GM19463 (cell line): ENCODE data around the gene KLHL22.
"Not testable (repeated sequence)": the region's sequence is repeated elsewhere in the genome, so short reads cannot be mapped to it uniquely, and the experiment has no call there.

ENCODE experiments used
- ATAC-seq: cut with Tn5 transposase; IDR thresholded peaks from one replicate; pipeline ENCODE4 v1.9.1; 2021; ENCODE audit warnings: mild to moderate bottlenecking, moderate library complexity; ENCODE audit not compliant: unreplicated experiment

Gene KLHL22, protein sequence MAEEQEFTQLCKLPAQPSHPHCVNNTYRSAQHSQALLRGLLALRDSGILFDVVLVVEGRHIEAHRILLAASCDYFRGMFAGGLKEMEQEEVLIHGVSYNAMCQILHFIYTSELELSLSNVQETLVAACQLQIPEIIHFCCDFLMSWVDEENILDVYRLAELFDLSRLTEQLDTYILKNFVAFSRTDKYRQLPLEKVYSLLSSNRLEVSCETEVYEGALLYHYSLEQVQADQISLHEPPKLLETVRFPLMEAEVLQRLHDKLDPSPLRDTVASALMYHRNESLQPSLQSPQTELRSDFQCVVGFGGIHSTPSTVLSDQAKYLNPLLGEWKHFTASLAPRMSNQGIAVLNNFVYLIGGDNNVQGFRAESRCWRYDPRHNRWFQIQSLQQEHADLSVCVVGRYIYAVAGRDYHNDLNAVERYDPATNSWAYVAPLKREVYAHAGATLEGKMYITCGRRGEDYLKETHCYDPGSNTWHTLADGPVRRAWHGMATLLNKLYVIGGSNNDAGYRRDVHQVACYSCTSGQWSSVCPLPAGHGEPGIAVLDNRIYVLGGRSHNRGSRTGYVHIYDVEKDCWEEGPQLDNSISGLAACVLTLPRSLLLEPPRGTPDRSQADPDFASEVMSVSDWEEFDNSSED

GRCh38 chr22:20494978-20495860 is at the start of gene KLHL22:
Gene KLHL22, minus strand, starts transcription at chr22:20495795. Its CDS starts 6,584 bp downstream, at chr22:20489211.
- peak; percentile 38 for ATAC-seq

GRCh38 chr22:20545318-20545634 is 49.7 kb upstream of the KLHL22 start:
- ATAC-seq, result not testable (repeated sequence)

DNA sequence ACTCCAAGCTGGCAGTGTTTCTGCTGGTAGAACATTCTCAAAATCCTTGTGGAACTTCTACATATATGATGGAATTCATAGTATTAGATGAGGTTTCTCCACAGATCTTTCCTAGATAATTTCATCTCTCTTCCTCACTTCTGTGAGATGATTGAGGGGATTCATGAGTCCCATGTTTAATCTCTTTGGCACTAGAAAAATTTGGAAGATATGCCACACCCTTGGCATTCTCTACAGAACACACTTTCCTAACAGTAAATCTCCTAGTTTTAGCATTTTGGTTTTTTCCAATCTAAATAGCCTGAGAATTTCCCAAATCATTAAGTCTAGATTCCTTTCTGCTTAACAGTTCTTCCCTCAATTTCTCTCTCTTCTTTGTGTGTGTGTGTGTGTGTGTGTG is 47.1 kb upstream of the KLHL22 start:
- ATAC-seq, result no peak

DNA sequence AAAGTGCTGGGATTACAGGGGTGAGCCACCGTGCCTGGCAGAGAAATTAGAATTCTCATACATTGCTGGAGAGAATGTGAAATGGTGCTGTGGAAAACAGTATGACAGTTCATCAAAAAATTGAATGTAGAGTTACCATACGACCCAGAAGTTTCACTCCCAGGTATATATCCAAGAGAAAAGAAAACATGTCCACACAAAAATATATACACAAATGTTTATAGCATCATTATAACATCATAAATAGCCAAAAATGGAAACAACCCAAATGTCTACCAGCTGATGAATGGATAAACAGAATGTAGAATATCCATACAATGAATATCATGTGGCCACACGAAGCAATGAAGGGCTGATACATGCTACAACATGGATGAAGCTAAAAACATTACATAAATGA is 46.5 kb upstream of the KLHL22 start:
- ATAC-seq, result no peak

- not testable (repeated sequence) for ATAC-seq
Measured at GRCh38 chr22:20538875-20539274, 43.3 kb upstream of the KLHL22 start.

DNA sequence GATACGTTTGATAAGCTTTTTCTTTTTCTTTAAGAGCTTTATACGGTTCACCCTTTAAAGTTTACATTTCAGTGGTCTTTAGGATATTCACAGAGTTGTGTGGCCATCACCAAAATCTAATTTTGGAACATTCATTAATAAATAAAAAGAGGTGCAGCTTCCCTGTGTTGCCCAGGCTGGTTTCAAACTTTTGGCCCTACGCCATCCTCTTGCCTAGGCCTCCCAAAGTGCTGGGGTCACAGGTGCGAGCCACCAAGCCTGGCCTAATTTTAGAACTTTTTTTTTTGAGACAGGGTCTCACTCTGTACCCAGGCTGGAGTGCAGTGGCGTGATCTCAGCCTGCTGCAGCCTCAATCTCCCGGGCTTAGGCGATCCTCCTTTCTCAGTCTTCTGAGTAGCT is 42.4 kb upstream of the KLHL22 start:
- ATAC-seq, result no peak

GRCh38 chr22:20537325-20537756 is 41.7 kb upstream of the KLHL22 start:
- no peak for ATAC-seq

- no peak for ATAC-seq
Measured at GRCh38 chr22:20536590-20537324, 41.2 kb upstream of the KLHL22 start.

DNA sequence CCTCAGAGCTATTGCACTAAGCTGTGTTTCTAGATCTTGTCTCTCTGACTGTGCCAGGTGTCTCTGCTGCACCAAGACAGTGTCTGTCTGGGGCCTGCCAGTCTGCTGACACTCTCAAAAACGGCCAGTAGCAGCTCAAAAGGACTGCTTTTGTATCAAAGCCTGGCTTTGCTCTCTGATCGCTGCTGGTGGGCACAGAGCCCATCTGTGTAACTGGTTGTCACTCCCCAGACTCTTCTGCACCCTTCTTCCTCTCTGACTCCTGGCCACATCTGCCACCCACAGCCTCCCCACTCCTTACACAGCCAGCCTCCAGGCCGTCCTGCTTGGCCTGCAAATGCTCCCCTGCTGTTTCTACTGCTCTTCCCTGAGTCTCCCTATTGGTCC is 38.3 kb upstream of the KLHL22 start:
- ATAC-seq, result no peak

GRCh38 chr22:20533095-20533878 is 37.7 kb upstream of the KLHL22 start:
- ATAC-seq, result no peak

DNA sequence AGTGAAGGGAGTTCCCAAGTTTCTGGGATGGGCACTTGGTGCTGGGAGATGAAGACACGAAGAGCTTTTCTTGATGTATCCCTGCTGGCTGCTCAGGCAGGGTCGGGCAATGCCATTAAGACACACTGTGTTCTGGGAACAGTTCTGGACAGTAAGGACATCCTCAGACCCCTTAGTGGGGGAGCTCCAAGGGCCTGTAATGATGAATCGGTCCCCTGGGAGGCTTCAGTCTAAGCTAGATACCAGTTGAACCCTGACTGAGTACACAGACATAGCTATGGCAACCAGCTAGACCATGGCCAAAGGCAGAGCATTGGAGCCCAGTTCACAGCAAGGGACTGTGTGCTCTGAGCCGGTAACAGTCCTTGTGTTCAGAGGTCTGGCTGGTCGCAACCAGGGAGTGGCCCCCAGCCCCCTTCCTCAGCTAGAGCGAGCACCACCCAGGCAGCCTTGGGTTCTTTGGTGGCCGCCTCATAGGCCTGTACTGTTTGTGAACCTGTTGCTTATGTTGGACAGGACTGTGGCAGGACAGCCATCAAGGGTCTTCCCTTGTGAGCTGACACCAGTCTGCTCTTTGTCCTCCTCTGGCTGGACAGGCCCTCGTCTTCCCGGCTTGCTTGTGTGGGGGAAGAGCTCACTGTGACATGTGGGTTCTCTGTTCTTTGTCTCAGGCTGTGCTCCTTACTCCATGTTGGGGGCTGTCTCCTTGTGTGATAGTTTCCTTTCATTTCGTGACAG is 36.8 kb upstream of the KLHL22 start:
- no peak for ATAC-seq

DNA sequence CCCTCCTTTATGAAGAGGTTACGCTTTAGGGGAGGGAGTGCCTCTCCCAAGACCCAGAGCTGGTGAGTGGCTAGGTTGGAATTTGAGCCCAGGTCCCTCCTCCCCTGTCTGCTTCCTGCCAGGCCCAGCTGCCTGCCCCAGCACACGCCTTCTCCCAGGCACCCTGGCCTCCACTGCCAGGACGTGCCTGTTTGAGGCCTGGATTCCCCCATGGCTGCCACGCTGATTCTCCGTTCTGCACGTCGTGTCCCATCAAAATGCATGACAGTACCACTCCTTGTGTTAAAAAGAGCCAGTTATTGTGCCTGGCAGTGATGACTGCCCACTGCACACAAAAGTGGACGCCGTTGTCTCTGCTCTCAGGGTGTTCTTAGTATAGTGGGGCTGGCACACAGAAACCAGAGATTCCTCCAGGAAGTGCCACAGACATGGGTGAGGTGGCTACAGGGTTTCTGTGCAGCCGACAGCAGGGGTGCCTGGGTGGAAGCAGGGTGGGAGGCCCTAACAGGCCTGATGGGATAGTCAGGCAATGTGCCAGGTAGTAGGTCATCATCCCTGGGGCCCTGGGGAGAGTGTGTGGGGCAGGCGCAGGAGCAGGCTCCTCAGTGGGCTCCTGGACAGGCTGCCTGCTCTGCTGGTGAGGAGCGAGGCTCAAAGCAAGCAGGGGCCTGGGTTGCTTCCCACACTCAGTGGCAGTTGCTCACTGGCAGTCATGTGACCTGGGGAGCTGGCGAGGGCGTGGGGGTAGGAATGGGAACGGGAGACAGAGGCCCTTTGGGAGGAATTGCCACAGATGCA is 36.0 kb upstream of the KLHL22 start:
- ATAC-seq, result no peak

- no peak for ATAC-seq
Measured at GRCh38 chr22:20531154-20531403, 35.5 kb upstream of the KLHL22 start.

DNA sequence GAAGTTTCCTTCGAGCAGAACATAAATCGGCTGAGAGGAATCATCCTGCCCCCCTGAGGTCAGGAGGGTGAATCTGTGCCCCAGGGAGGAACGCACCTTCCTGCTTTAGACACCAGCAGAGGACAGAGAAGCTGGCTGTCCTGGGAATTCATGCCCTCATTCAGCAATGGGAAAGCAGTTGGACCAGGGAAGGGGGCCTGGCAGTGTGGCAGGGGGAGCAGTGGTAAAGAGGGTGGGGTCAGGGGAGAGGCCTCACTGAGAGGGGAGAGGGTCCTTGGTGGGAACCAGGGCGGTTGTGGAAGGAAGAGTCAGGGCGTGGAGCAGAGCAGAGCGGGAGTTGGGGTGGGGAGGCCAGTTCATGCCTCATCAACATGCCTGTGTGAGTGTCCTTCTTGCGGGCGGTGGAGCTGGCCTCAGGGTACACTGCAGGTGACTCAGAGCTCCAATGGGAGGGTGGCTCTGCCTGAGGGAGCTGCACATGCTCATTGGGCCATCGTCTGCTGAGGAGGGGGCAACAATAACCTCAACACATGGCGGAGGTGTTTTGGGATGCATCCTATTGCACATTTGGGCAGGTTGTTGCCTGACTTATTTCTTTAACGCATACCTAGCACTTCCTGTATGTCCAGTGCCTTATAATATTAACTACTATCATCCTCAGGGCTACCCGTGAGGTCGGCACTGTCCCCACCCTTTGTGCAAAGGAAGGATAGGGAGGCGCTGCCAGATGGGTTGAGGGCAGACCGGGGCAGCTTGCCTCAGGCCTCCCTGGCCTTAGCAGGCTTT is 35.0 kb upstream of the KLHL22 start:
- ATAC-seq, result no peak

GRCh38 chr22:20528405-20528978 is 32.9 kb upstream of the KLHL22 start:
- no peak for ATAC-seq

DNA sequence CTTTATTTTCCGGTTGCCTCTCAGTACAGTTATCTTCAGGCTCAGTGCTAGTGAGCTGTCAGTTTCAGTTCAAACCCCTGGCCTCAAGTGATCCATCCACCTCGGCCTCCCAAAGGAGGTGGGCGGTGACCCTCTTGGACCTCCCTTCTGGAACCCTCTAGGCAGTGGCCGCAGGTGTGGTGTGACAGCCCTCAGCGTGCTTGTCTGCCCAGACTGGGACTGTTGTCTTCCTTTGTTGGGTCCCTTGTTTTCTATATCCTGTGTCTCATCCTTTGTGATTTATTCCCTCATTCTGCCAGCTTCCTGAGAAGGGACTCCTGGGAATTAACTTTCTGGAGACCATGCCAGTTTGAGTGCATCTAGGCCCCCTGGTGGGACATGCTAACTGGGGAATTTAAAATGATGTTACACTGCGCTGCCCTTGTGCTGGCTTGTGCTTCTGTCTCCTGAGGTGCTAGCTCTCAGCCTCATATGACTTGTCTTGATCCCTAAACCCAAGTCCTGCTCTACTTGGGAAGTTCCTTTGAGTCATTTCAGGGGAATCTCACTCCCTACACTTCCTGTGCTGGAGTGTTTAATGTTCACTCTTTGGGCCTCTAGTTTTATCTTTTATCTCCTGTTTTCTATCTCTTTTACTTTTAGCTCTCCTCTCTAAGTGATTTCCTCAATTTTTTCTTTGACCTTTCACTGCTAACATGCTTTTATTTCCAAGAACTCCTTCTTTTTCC is 31.2 kb upstream of the KLHL22 start:
- no peak for ATAC-seq

DNA sequence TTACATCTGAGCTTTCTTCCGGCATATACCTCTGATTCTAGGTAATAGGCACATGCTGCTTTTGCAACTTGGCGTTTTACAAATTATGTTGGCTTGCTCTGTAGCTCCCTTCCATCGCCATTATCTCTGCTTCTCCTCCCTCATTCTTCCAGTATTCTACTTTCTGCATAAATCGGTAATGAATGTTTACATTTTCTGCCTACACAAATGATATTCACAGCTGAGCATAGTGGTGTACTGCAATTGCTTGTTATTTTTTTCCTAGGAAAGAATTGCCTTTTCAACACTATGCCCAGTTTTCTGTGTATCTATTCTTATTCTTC is 30.7 kb upstream of the KLHL22 start:
- no peak for ATAC-seq
